Measurements from ENCODE around the gene TOR1AIP2. TPM values are rescaled to one million over a fixed set of nuclear protein-coding genes. Genes with fewer than 3 reads are reported as not detected.
"Not testable (repeated sequence)": the region's sequence is repeated elsewhere in the genome, so short reads cannot be mapped to it uniquely, and the experiment has no call there.

TOR1AIP2 gene
- total and polyA plus RNA-seq, 4 experiments from 2014 or later: 7.2 to 52.8 (median 32.0) TPM

DNA sequence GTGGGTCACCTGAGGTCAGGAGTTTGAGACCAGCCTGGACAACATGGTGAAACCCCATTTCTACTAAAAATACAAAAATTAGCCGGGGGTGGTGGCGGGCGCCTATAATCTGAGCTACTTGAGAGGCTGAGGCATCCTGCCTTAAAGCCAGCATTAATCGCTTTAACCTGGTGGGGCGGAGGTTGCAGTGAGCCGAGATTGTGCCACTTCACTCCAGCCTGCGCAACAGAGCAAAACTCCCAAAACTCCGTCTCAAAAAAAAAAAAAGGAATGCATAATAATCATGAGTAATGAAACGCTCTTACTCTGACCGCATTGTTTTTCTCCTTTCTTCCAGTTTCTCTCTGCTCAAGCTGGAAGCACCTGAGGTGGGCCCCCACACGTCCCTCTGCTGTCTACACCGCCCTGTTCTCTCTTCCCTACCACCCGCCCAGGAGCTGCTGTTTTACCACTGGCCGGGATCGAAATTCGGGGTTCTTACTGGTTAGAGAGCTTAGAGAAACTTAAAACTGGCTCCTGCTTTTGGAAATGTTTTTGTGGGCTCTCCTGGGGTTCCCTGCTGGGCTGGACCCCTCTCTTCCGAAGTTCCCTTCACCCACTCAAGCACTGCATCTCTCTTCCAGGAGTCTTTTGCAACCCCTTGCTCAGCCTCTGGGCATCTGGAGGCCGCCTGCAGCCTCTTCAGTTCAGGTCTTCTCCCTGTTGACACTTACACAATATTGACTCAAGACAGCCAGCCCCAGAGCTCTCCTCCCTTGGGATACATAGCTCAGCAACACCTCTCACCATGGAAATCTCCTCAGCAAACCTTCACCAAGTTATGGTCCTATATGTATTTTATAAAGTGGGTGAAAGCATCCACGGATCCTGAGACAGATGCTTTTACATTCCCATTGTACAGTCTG lies 72.1 kb downstream of the TOR1AIP2 start:
- H3K27ac Mint-ChIP-seq: no peak overlapping the region
- Histone ChIP-seq H3K27me3 (ENCODE audit: insufficient read depth, low read length) (no peaks in the 10 kb centered on the region), H3K36me3 (ENCODE audit: insufficient read depth, low read length) (no peaks in the 10 kb centered on the region), H3K4me3 (ENCODE audit: low read length in 2 of 2) (no peak overlapping the region), H3K4me1 (ENCODE audit: insufficient read depth, low read length) (peaks cover 6% of the 10 kb centered on the region), H3K9me3 (ENCODE audit: control insufficient read depth in 1 of 2, low read length in 2 of 2) (no peaks in the 10 kb centered on the region), H3K27ac (ENCODE audit: low read depth, low read length) (no peak overlapping the region)
- no peak for DNase-seq
- POLR2A ChIA-PET (ENCODE audit: partially characterized antibody): no interaction called here
- CTCF ChIA-PET (ENCODE audit: partially characterized antibody): interaction anchor here (1.2 to 11.5 kb wide), 3 partner anchors 10 to 103 kb away, joined by 3 to 446 read pairs (median 17); no protein-coding TSS in a partner anchor
- no peaks in the 10 kb centered on the region for H3K9me3 Mint-ChIP-seq
- no peaks in the 10 kb centered on the region for H3K36me3 Mint-ChIP-seq
- H3K27me3 Mint-ChIP-seq: peaks cover 0 to 3% of the 10 kb centered on the region in 2 donors
- no peak overlapping the region for H3K4me3 Mint-ChIP-seq
- peaks cover 4 to 5% (median 5%) of the 10 kb centered on the region in 4 donors for H3K4me1 Mint-ChIP-seq
- intact Hi-C loops (cut with micrococcal nuclease): no loop called here

DNA sequence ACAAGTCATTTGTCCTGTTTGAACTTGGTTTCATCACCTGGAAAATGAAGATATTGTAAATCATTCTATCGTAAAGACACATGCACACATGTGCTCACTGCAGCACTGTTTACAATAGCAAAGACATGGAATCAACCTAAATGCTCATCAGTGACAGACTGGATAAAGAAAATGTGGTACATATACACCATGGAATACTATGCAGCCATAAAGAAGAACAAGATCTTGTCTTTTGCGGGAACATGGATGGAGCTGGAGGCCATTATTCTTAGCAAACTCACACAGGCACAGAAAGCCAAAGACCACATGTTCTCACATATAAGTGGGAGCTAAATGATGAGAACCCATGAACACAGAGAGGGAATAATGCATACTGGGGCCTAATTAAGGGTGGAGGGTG lies 73.2 kb downstream of the TOR1AIP2 start:
- H3K27ac Mint-ChIP-seq: peak overlapping the region in 1 of 7 donors; percentile 53
- H3K4me3 ChIP-seq (ENCODE audit: low read length in 2 of 2); H3K27ac ChIP-seq (ENCODE audit: low read depth, low read length); H3K4me1 Mint-ChIP-seq; POLR2A ChIA-PET (ENCODE audit: partially characterized antibody); H3K9me3 ChIP-seq (ENCODE audit: control insufficient read depth in 1 of 2, low read length in 2 of 2); H3K36me3 Mint-ChIP-seq; H3K4me3 Mint-ChIP-seq; intact Hi-C loops (cut with micrococcal nuclease); H3K27me3 ChIP-seq (ENCODE audit: insufficient read depth, low read length); H3K9me3 Mint-ChIP-seq; DNase-seq; H3K27me3 Mint-ChIP-seq; H3K4me1 ChIP-seq (ENCODE audit: insufficient read depth, low read length); H3K36me3 ChIP-seq (ENCODE audit: insufficient read depth, low read length): not testable (repeated sequence)
- CTCF ChIA-PET (ENCODE audit: partially characterized antibody): interaction anchor here (1.1 to 11.5 kb wide), 2 partner anchors 11 to 102 kb away, joined by 10 to 446 read pairs; no protein-coding TSS in a partner anchor

- Mint-ChIP-seq H3K4me3 (no peak overlapping the region), H3K27me3 (no peaks in the 10 kb centered on the region), H3K27ac (no peak overlapping the region), H3K36me3 (no peaks in the 10 kb centered on the region), H3K9me3 (no peaks in the 10 kb centered on the region), H3K4me1 (no peaks in the 10 kb centered on the region)
- ChIA-PET POLR2A (ENCODE audit: partially characterized antibody) (no interaction called here), CTCF (ENCODE audit: partially characterized antibody) (interaction anchor here (1.1 to 14.4 kb wide), 3 partner anchors 8 to 101 kb away, joined by 10 to 446 read pairs (median 148); no protein-coding TSS in a partner anchor)
- Histone ChIP-seq H3K36me3 (ENCODE audit: insufficient read depth, low read length) (no peaks in the 10 kb centered on the region), H3K27ac (ENCODE audit: low read depth, low read length) (no peak overlapping the region), H3K4me3 (ENCODE audit: low read length in 2 of 2) (no peak overlapping the region), H3K27me3 (ENCODE audit: insufficient read depth, low read length) (no peaks in the 10 kb centered on the region), H3K9me3 (ENCODE audit: control insufficient read depth in 1 of 2, low read length in 2 of 2) (no peaks in the 10 kb centered on the region), H3K4me1 (ENCODE audit: insufficient read depth, low read length) (no peaks in the 10 kb centered on the region)
- intact Hi-C loops (cut with micrococcal nuclease): no loop called here
- no peak for DNase-seq
These were observed 73.7 kb downstream of the TOR1AIP2 start for GRCh38 chr1:179803918-179804317.

GRCh38 chr1:179803104-179803503 lies 74.5 kb downstream of the TOR1AIP2 start:
- ChIA-PET CTCF (ENCODE audit: partially characterized antibody) (interaction anchor here (14.4 kb wide), 1 partner anchor 8 kb away, joined by 148 read pairs; no protein-coding TSS in a partner anchor), POLR2A (ENCODE audit: partially characterized antibody) (no interaction called here)
- Mint-ChIP-seq H3K4me3 (no peak overlapping the region), H3K9me3 (no peaks in the 10 kb centered on the region), H3K36me3 (no peaks in the 10 kb centered on the region), H3K4me1 (no peaks in the 10 kb centered on the region), H3K27me3 (no peaks in the 10 kb centered on the region), H3K27ac (no peak overlapping the region)
- intact Hi-C loops (cut with micrococcal nuclease): no loop called here
- Histone ChIP-seq H3K9me3 (ENCODE audit: control insufficient read depth in 1 of 2, low read length in 2 of 2) (no peaks in the 10 kb centered on the region), H3K4me1 (ENCODE audit: insufficient read depth, low read length) (no peaks in the 10 kb centered on the region), H3K27me3 (ENCODE audit: insufficient read depth, low read length) (no peaks in the 10 kb centered on the region), H3K36me3 (ENCODE audit: insufficient read depth, low read length) (no peaks in the 10 kb centered on the region), H3K27ac (ENCODE audit: low read depth, low read length) (no peak overlapping the region), H3K4me3 (ENCODE audit: low read length in 2 of 2) (no peak overlapping the region)
- DNase-seq: no peak

DNA sequence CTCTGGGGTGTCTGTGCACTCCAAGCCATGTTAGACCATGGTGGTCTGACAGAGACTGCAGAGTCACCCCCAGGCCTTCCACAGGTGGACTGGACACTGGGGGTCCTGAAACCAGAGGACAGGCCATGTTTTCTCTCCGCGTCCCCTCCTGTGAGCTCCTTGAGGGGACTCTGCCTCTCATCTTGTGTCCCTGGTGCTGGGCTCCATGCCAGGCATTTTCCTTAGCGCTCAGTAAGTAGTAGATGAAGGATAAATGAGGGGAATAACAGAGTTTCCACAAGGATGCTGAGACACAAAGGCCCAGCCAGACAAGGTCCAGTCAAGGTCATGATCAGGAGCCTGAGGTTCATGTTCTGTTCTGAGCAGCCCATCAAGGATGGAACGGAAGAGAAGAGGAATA lies 77.1 kb downstream of the TOR1AIP2 start:
- ChIA-PET POLR2A (ENCODE audit: partially characterized antibody) (no interaction called here), CTCF (ENCODE audit: partially characterized antibody) (interaction anchor here (14.4 kb wide), 1 partner anchor 11 kb away, joined by 148 read pairs; no protein-coding TSS in a partner anchor)
- Mint-ChIP-seq H3K36me3 (no peaks in the 10 kb centered on the region), H3K4me3 (no peak overlapping the region), H3K9me3 (no peaks in the 10 kb centered on the region), H3K27ac (no peak overlapping the region), H3K4me1 (no peaks in the 10 kb centered on the region), H3K27me3 (peaks cover 0 to 1% of the 10 kb centered on the region in 2 donors)
- no peak overlapping the region for H3K4me3 ChIP-seq (ENCODE audit: low read length in 2 of 2)
- no peaks in the 10 kb centered on the region for H3K36me3 ChIP-seq (ENCODE audit: insufficient read depth, low read length)
- no peak for DNase-seq
- no peaks in the 10 kb centered on the region for H3K27me3 ChIP-seq (ENCODE audit: insufficient read depth, low read length)
- intact Hi-C loops (cut with micrococcal nuclease): no loop called here
- no peaks in the 10 kb centered on the region for H3K4me1 ChIP-seq (ENCODE audit: insufficient read depth, low read length)
- no peak overlapping the region for H3K27ac ChIP-seq (ENCODE audit: low read depth, low read length)
- no peaks in the 10 kb centered on the region for H3K9me3 ChIP-seq (ENCODE audit: control insufficient read depth in 1 of 2, low read length in 2 of 2)

- H3K4me1 Mint-ChIP-seq: no peaks in the 10 kb centered on the region
- no peaks in the 10 kb centered on the region for H3K27me3 ChIP-seq (ENCODE audit: insufficient read depth, low read length)
- no peak overlapping the region for H3K27ac Mint-ChIP-seq
- no peak overlapping the region for H3K27ac ChIP-seq (ENCODE audit: low read depth, low read length)
- no peaks in the 10 kb centered on the region for H3K36me3 ChIP-seq (ENCODE audit: insufficient read depth, low read length)
- DNase-seq: no peak
- no peaks in the 10 kb centered on the region for H3K9me3 ChIP-seq (ENCODE audit: control insufficient read depth in 1 of 2, low read length in 2 of 2)
- H3K9me3 Mint-ChIP-seq: no peaks in the 10 kb centered on the region
- H3K4me3 Mint-ChIP-seq: no peak overlapping the region
- H3K4me1 ChIP-seq (ENCODE audit: insufficient read depth, low read length): no peaks in the 10 kb centered on the region
- ChIA-PET CTCF (ENCODE audit: partially characterized antibody) (interaction anchor here (1.1 to 14.4 kb wide), 3 partner anchors 12 to 380 kb away, joined by 3 to 148 read pairs (median 4); no protein-coding TSS in a partner anchor), POLR2A (ENCODE audit: partially characterized antibody) (no interaction called here)
- intact Hi-C loops (cut with micrococcal nuclease): no loop called here
- no peaks in the 10 kb centered on the region for H3K36me3 Mint-ChIP-seq
- H3K27me3 Mint-ChIP-seq: peaks cover 0 to 1% of the 10 kb centered on the region in 2 donors
- H3K4me3 ChIP-seq (ENCODE audit: low read length in 2 of 2): no peak overlapping the region
These were observed 78.6 kb downstream of the TOR1AIP2 start for GRCh38 chr1:179798864-179799516.

GRCh38 chr1:179798213-179798863 lies 79.3 kb downstream of the TOR1AIP2 start:
- POLR2A ChIA-PET (ENCODE audit: partially characterized antibody): no interaction called here

More at GRCh38 chr1:179798213-179798863, 79.3 kb downstream of the TOR1AIP2 start:
- Histone ChIP-seq H3K27me3 (ENCODE audit: insufficient read depth, low read length) (no peaks in the 10 kb centered on the region), H3K4me3 (ENCODE audit: low read length in 2 of 2) (no peak overlapping the region), H3K9me3 (ENCODE audit: control insufficient read depth in 1 of 2, low read length in 2 of 2) (no peaks in the 10 kb centered on the region), H3K36me3 (ENCODE audit: insufficient read depth, low read length) (no peaks in the 10 kb centered on the region), H3K27ac (ENCODE audit: low read depth, low read length) (no peak overlapping the region), H3K4me1 (ENCODE audit: insufficient read depth, low read length) (no peaks in the 10 kb centered on the region)
- Mint-ChIP-seq H3K9me3 (no peaks in the 10 kb centered on the region), H3K27me3 (peaks cover 0 to 1% of the 10 kb centered on the region in 2 donors), H3K27ac (peak overlapping the region in 1 of 7 donors; percentile 1), H3K36me3 (no peaks in the 10 kb centered on the region), H3K4me3 (no peak overlapping the region), H3K4me1 (no peaks in the 10 kb centered on the region)
- CTCF ChIA-PET (ENCODE audit: partially characterized antibody): interaction anchor here (1.6 to 14.4 kb wide), 2 partner anchors 12 to 13 kb away, joined by 4 to 148 read pairs; no protein-coding TSS in a partner anchor
- intact Hi-C loops (cut with micrococcal nuclease): no loop called here
- DNase-seq: no peak

Data from CD4-positive, alpha-beta memory T cell (primary cell).